ENCODE results near the gene SDE2.
"Not testable (repeated sequence)": the region's sequence is repeated elsewhere in the genome, so short reads cannot be mapped to it uniquely, and the experiment has no call there.

The SDE2 gene

GRCh38 chr1:225941187-225941941 lies 57.8 kb downstream of the SDE2 start, which contains the start of gene LEFTY2:
TSS of gene LEFTY2 (minus strand) at chr1:225941220. CDS start at chr1:225941140, 80 bp downstream.
- no peak for DNase-seq

GRCh38 chr1:225940385-225941151 lies 58.6 kb downstream of the SDE2 start:
- no peak for DNase-seq

GRCh38 chr1:225939939-225940310 lies 59.2 kb downstream of the SDE2 start:
- not testable (repeated sequence) for DNase-seq

GRCh38 chr1:225939097-225939938 lies 59.8 kb downstream of the SDE2 start:
- not testable (repeated sequence) for DNase-seq

GRCh38 chr1:225937048-225937968 lies 61.8 kb downstream of the SDE2 start:
- no peak for DNase-seq

- DNase-seq = no peak
Observed at GRCh38 chr1:225936523-225936922, 62.6 kb downstream of the SDE2 start.

- DNase-seq = not testable (repeated sequence)
Observed at GRCh38 chr1:225936086-225936485, 63.1 kb downstream of the SDE2 start.

- no peak for DNase-seq
Observed at GRCh38 chr1:225934711-225935110, 64.4 kb downstream of the SDE2 start.

GRCh38 chr1:225933072-225933471 lies 66.1 kb downstream of the SDE2 start:
- no peak for DNase-seq

Measured in DMS79 treated with DMSO at 0.1 percent for 48 hours (cell line).